Measurements from ENCODE around the gene PNPLA3. TPM values are rescaled to one million over a fixed set of nuclear protein-coding genes. Genes with fewer than 3 reads are reported as not detected.

PNPLA3 gene
- total RNA-seq, 2 donors from 2014 or later = 48.1 to 52.6 TPM

DNA sequence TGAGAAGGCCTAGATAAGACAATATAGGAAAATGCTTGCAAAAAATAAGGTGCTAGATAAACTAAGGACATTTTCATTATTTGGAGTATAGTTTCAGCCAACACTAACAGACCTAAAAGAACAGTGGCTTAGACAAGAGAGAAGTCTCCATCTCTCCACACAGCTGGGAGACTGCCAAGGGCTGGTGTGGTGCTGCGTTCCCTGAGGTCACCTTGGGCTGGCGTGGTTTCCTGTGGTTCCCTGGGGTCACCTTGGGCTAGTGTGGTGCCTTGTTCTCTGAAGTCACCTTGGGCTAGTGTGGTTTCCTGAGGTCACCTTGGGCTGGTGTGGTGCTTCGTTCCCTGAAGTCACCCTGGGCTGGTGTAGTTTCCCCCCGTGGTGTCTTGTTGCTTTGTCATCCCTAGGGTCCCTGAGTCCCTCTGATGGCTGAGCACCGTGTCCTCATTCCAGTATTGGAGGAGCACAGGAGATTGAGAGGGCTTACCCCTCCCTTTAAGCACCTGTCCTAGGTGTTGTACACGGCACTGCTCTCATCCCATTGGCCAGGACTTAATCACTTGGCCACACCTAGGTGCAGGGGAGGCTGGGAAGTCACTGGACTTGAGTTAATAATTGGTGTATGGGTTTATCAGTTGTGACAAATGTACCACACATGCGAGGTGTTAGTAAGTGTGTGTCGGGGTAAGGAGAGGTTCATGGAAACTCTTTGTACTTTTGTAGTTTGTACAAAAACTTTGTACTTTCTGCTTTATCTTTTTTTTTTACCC is 46.6 kb downstream of the PNPLA3 start:
- no peaks in the 10 kb centered on the region for H3K9me3 ChIP-seq (ENCODE audit: control insufficient read depth, low read length)
- 96 to 98% methylated on average over 6 to 8 of the region's 8 CpGs for WGBS, 2 experiments (ENCODE audit: insufficient coverage in 1 of 2, insufficient read length in 1 of 2)
- DNase-seq = no peak
- TF ChIP-seq, protein P1, sequence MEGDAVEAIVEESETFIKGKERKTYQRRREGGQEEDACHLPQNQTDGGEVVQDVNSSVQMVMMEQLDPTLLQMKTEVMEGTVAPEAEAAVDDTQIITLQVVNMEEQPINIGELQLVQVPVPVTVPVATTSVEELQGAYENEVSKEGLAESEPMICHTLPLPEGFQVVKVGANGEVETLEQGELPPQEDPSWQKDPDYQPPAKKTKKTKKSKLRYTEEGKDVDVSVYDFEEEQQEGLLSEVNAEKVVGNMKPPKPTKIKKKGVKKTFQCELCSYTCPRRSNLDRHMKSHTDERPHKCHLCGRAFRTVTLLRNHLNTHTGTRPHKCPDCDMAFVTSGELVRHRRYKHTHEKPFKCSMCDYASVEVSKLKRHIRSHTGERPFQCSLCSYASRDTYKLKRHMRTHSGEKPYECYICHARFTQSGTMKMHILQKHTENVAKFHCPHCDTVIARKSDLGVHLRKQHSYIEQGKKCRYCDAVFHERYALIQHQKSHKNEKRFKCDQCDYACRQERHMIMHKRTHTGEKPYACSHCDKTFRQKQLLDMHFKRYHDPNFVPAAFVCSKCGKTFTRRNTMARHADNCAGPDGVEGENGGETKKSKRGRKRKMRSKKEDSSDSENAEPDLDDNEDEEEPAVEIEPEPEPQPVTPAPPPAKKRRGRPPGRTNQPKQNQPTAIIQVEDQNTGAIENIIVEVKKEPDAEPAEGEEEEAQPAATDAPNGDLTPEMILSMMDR (conservative IDR thresholded peaks at IDR 0.05) = no peak
- Mint-ChIP-seq H3K4me3 (no peak overlapping the region), H3K36me3 (ENCODE audit: low read depth) (peaks cover 67% of the 10 kb centered on the region), H3K4me1 (no peaks in the 10 kb centered on the region), H3K27ac (no peak overlapping the region), H3K9me3 (no peaks in the 10 kb centered on the region), H3K27me3 (ENCODE audit: insufficient read depth) (no peaks in the 10 kb centered on the region)
- no peak overlapping the region for H3K9ac ChIP-seq (ENCODE audit: extremely low read depth, low read length, poor library complexity, severe bottlenecking)
- H3K27ac ChIP-seq (ENCODE audit: low read depth, low read length) = no peak overlapping the region
- H3K4me1 ChIP-seq (ENCODE audit: control insufficient read depth, insufficient read depth, low read length) = no peaks in the 10 kb centered on the region
- no peak overlapping the region for H3K4me3 ChIP-seq (ENCODE audit: low read length)
- H3K27me3 ChIP-seq (ENCODE audit: control insufficient read depth, insufficient read depth, low read length, poor library complexity, severe bottlenecking) = no peaks in the 10 kb centered on the region
- H3K36me3 ChIP-seq (ENCODE audit: control insufficient read depth, insufficient read depth, low read length) = peaks cover 80% of the 10 kb centered on the region

DNA sequence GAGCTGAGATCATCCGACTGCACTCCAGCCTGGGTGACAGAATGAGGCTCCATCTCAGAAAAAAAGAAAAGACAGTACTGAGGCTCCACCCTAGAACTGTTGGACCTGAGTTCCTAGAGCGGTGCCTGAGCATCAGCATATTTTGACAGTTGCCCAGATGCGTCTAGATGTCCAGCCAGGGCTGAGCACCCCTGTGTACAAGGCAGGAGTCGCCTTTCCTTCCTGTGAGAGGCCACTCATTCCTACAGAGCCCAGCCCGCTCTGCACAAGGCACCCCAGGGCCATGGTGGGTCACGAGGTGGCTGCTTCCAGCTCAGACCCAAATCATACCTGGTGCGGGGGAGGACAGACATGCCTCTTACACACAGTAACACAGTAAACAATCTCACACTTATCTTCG is 47.5 kb downstream of the PNPLA3 start:
- Histone ChIP-seq H3K9ac (ENCODE audit: extremely low read depth, low read length, poor library complexity, severe bottlenecking) (no peak overlapping the region), H3K4me1 (ENCODE audit: control insufficient read depth, insufficient read depth, low read length) (no peaks in the 10 kb centered on the region), H3K27me3 (ENCODE audit: control insufficient read depth, insufficient read depth, low read length, poor library complexity, severe bottlenecking) (no peaks in the 10 kb centered on the region), H3K27ac (ENCODE audit: low read depth, low read length) (no peak overlapping the region), H3K4me3 (ENCODE audit: low read length) (no peak overlapping the region), H3K36me3 (ENCODE audit: control insufficient read depth, insufficient read depth, low read length) (peaks cover 80% of the 10 kb centered on the region), H3K9me3 (ENCODE audit: control insufficient read depth, low read length) (no peaks in the 10 kb centered on the region)
- H3K27ac Mint-ChIP-seq = no peak overlapping the region
- no peak overlapping the region for H3K4me3 Mint-ChIP-seq
- no peak for DNase-seq
- H3K4me1 Mint-ChIP-seq = no peaks in the 10 kb centered on the region
- WGBS, 2 experiments (ENCODE audit: insufficient coverage in 1 of 2, insufficient read length in 1 of 2) = 88 to 95% methylated on average over 4 to 8 of the region's 8 CpGs
- no peaks in the 10 kb centered on the region for H3K27me3 Mint-ChIP-seq (ENCODE audit: insufficient read depth)
- TF ChIP-seq, protein P1 (conservative IDR thresholded peaks at IDR 0.05) = no peak
- H3K9me3 Mint-ChIP-seq = no peaks in the 10 kb centered on the region
- H3K36me3 Mint-ChIP-seq (ENCODE audit: low read depth) = peaks cover 67% of the 10 kb centered on the region

DNA sequence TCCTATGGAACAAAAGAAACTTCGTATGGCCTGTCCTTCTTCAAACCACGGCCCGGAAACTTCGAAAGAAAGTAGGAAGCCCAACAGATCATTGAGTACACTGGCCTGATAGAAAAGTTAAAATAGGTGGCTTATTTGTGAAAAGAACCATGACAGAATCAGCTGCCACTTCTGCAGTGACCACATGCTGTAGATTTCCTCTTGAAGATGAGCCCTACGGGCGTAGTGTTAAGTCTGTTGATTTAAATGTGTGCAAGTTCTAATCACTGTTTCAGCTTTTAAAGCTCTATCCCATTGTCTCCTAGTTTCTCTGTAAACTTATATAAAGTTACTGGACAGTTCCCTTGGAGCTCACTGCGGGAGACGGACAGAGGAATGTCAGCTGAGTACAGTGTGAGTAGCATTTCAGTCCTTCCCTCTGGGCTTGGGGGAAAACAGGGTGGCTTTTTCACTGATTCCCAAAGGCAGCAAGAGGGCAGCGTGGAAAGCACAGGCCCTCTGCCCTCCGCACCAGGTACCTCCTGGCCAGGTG is 49.4 kb downstream of the PNPLA3 start:
- peaks cover 85% of the 10 kb centered on the region for H3K36me3 ChIP-seq (ENCODE audit: control insufficient read depth, insufficient read depth, low read length)
- peaks cover 66% of the 10 kb centered on the region for H3K36me3 Mint-ChIP-seq (ENCODE audit: low read depth)
- 91% methylated on average over 9 to 10 of the region's 10 CpGs for WGBS, 2 experiments (ENCODE audit: insufficient coverage in 1 of 2, insufficient read length in 1 of 2)

More for the DNA sequence above, 49.4 kb downstream of the PNPLA3 start:
- no peaks in the 10 kb centered on the region for H3K9me3 ChIP-seq (ENCODE audit: control insufficient read depth, low read length)
- Mint-ChIP-seq H3K27ac (peak overlapping the region; percentile 48), H3K27me3 (ENCODE audit: insufficient read depth) (no peaks in the 10 kb centered on the region), H3K9me3 (no peaks in the 10 kb centered on the region), H3K4me1 (no peaks in the 10 kb centered on the region), H3K4me3 (no peak overlapping the region)
- H3K27ac ChIP-seq (ENCODE audit: low read depth, low read length) = no peak overlapping the region
- DNase-seq = no peak
- H3K4me1 ChIP-seq (ENCODE audit: control insufficient read depth, insufficient read depth, low read length) = no peaks in the 10 kb centered on the region
- H3K9ac ChIP-seq (ENCODE audit: extremely low read depth, low read length, poor library complexity, severe bottlenecking) = no peak overlapping the region
- no peak overlapping the region for H3K4me3 ChIP-seq (ENCODE audit: low read length)
- TF ChIP-seq, protein P1 (conservative IDR thresholded peaks at IDR 0.05) = no peak
- H3K27me3 ChIP-seq (ENCODE audit: control insufficient read depth, insufficient read depth, low read length, poor library complexity, severe bottlenecking) = no peaks in the 10 kb centered on the region
